Colonic mucosa (tissue), 4 donors: ENCODE measurements around the gene KRT10. TPM values are rescaled to one million over a fixed set of nuclear protein-coding genes. Genes with fewer than 3 reads are reported as not detected.

Source experiments
- DNase-seq: peaks from one replicate; pipeline ENCODE4 v3.0.0-alpha.2; 2020
- H3K27ac ChIP-seq: fragments of 200-600 bp; one replicate; pipeline ENCODE4 v1.8.0; 2021
- H3K27me3 ChIP-seq: fragments of 200-600 bp; one replicate; pipeline ENCODE4 v1.8.0; 2021
- H3K36me3 ChIP-seq: fragments of 200-600 bp; one replicate; pipeline ENCODE4 v1.8.0; 2021
- H3K4me1 ChIP-seq: fragments of 200-600 bp; one replicate; pipeline ENCODE4 v1.8.0; 2021; ENCODE audit warnings: mild to moderate bottlenecking
- H3K4me3 ChIP-seq: fragments of 200-600 bp; one replicate; pipeline ENCODE4 v1.8.0; 2021
- H3K9ac ChIP-seq, 2 donors: one replicate each; pipeline ENCODE4 v1.7.0; 2013; ENCODE audit warnings: control low read depth in 2 of 2, low read depth in 2 of 2, low read length in 2 of 2
- H3K9me3 ChIP-seq: fragments of 200-600 bp; one replicate; pipeline ENCODE4 v1.8.0; 2021
- CTCF ChIP-seq: fragments of 200-600 bp; IDR thresholded peaks from one replicate; pipeline ENCODE4 v1.8.0; 2022; ENCODE audit warnings: antibody characterized with exemption, mild to moderate bottlenecking
- intact Hi-C: fragments of 100-400 bp; cut with DNase I; formaldehyde crosslinking; loops from one replicate; pipeline ENCODE4 v1.14.1; 2022
- total RNA-seq, 2 donors: library from RNA; stranded (reverse); fragmentation: NEBNext Ultra II Directional in 1 of 2; extraction: Animal tissue kit (Norgen Biotek cat#: 25700) in 1 of 2; gene quantifications; one replicate each; pipeline ENCODE4 v1.2.1, GENCODE V29; 2021
- donor health status: healthy.
- donor health status: DM: no; HTN: no; CAD: no.
- donor health status: DM: no; HTN: no; CAD: no.

KRT10 gene
- 10 to 100 TPM; 33.6 to 35.1 TPM for total RNA-seq

- Histone ChIP-seq H3K4me1 (no peaks in the 10 kb centered on the region), H3K9ac (no peak within 1 kb of the TSS), H3K9me3 (no peaks in the 10 kb centered on the region), H3K27ac (no peak within 1 kb of the TSS), H3K27me3 (no peaks in the 10 kb centered on the region), H3K4me3 (no peak within 1 kb of the TSS), H3K36me3 (no peaks in the 10 kb centered on the region)
- DNase-seq, result no peak
- TF ChIP-seq CTCF, result no peak
- intact Hi-C loops, result no loop called here
Observed at GRCh38 chr17:40822132-40822812, at the start of gene KRT10. Gene KRT10, minus strand, starts transcription at chr17:40822614. Its CDS starts 29 bp downstream, at chr17:40822585.

GRCh38 chr17:40871316-40871715, 48.9 kb upstream of the KRT10 start:
- no peak for DNase-seq
- Histone ChIP-seq H3K9ac (no peak overlapping the region), H3K4me1 (no peaks in the 10 kb centered on the region), H3K27ac (no peak overlapping the region), H3K9me3 (no peaks in the 10 kb centered on the region), H3K27me3 (no peaks in the 10 kb centered on the region), H3K36me3 (no peaks in the 10 kb centered on the region), H3K4me3 (no peak overlapping the region)
- intact Hi-C loops, result no loop called here
- TF ChIP-seq CTCF, result no peak

GRCh38 chr17:40870136-40870535, 47.7 kb upstream of the KRT10 start:
- no peak overlapping the region for H3K27ac ChIP-seq
- no peak for DNase-seq
- H3K4me3 ChIP-seq, result no peak overlapping the region
- no peaks in the 10 kb centered on the region for H3K27me3 ChIP-seq
- H3K9me3 ChIP-seq, result no peaks in the 10 kb centered on the region
- no peak for TF ChIP-seq CTCF
- H3K36me3 ChIP-seq, result no peaks in the 10 kb centered on the region
- intact Hi-C loops, result no loop called here
- no peaks in the 10 kb centered on the region for H3K4me1 ChIP-seq
- no peak overlapping the region for H3K9ac ChIP-seq

- Histone ChIP-seq H3K27me3 (no peaks in the 10 kb centered on the region), H3K4me1 (no peaks in the 10 kb centered on the region), H3K4me3 (no peak within 1 kb of the TSS), H3K9ac (no peak within 1 kb of the TSS), H3K36me3 (no peaks in the 10 kb centered on the region), H3K9me3 (no peaks in the 10 kb centered on the region), H3K27ac (no peak within 1 kb of the TSS)
- intact Hi-C loops, result no loop called here
- no peak for TF ChIP-seq CTCF
- no peak for DNase-seq
Observed at GRCh38 chr17:40866838-40867237, 44.4 kb upstream of the KRT10 start, which contains the start of gene KRT12. Gene KRT12, minus strand, starts transcription at chr17:40867223. Its CDS starts 37 bp downstream, at chr17:40867186.

- intact Hi-C loops, result no loop called here
- no peak overlapping the region for H3K4me3 ChIP-seq
- DNase-seq, result no peak
Observed at GRCh38 chr17:40864661-40865390, 42.4 kb upstream of the KRT10 start.

More at GRCh38 chr17:40864661-40865390, 42.4 kb upstream of the KRT10 start:
- no peaks in the 10 kb centered on the region for H3K36me3 ChIP-seq
- H3K27ac ChIP-seq, result no peak overlapping the region
- H3K27me3 ChIP-seq, result no peaks in the 10 kb centered on the region
- no peak overlapping the region for H3K9ac ChIP-seq
- H3K4me1 ChIP-seq, result no peaks in the 10 kb centered on the region
- no peaks in the 10 kb centered on the region for H3K9me3 ChIP-seq
- TF ChIP-seq CTCF, result no peak
